H1 (cell line): ENCODE results near the gene WDR1. TPM values are rescaled to one million over a fixed set of nuclear protein-coding genes. Genes with fewer than 3 reads are reported as not detected.

Source experiments
- CTCF ChIA-PET: fragments of 300-600 bp; sonication (Branson Sonifier 250); formaldehyde crosslinking; loops from one replicate; lab custom pipeline; 2021; ENCODE audit not compliant: partially characterized antibody; lab: Charles Lee
- POLR2A ChIA-PET: fragments of 300-600 bp; sonication (Branson Sonifier 250); formaldehyde crosslinking; loops from one replicate; lab custom pipeline; 2021; ENCODE audit warnings: inconsistent platforms; ENCODE audit not compliant: partially characterized antibody; lab: Charles Lee
- DNase-seq, 2 experiments: peaks; one replicate each; pipeline versions ENCODE4 v3.0.0 to v3.0.0-alpha.2; 2010 to 2022; ENCODE audit warnings: low spot score in 2 of 2, low read depth in 1 of 2, mixed read lengths in 1 of 2
- FAIRE-seq: peaks from 2 replicates; lab custom pipeline; 2011; peaks lifted over from hg19 to GRCh38; lab: Jason Lieb, UNC
- H2AFZ ChIP-seq: 2 replicates; pipeline ENCODE4 v1.8.1; 2012; ENCODE audit warnings: low read length, inconsistent platforms
- H2AK5ac ChIP-seq: 2 replicates; pipeline ENCODE4 v1.6.1; 2013; ENCODE audit warnings: low read depth, low read length
- H2BK120ac ChIP-seq: replicated peaks from 2 replicates; pipeline ENCODE3; 2013; ENCODE audit warnings: low read depth, low read length, inconsistent platforms
- H2BK12ac ChIP-seq: 2 replicates; pipeline ENCODE4 v1.6.1; 2013; ENCODE audit warnings: low read depth, low read length
- H2BK15ac ChIP-seq: 2 replicates; pipeline ENCODE4 v1.6.1; 2013; ENCODE audit warnings: low read length
- H2BK20ac ChIP-seq: 2 replicates; pipeline ENCODE4 v1.6.1; 2013; ENCODE audit warnings: low read length
- H2BK5ac ChIP-seq: 2 replicates; pipeline ENCODE4 v1.6.1; 2013; ENCODE audit warnings: low read depth, low read length
- H3K14ac ChIP-seq: 2 replicates; pipeline ENCODE4 v1.6.1; 2013; ENCODE audit warnings: inconsistent platforms; ENCODE audit not compliant: insufficient read length
- H3K18ac ChIP-seq: 2 replicates; pipeline ENCODE4 v1.6.1; 2013; ENCODE audit warnings: low read length; ENCODE audit errors: extremely low read depth
- H3K23ac ChIP-seq: 2 replicates; pipeline ENCODE4 v1.6.1; 2013; ENCODE audit warnings: inconsistent platforms; ENCODE audit not compliant: insufficient read length
- H3K23me2 ChIP-seq: 2 replicates; pipeline ENCODE4 v1.6.1; 2013; ENCODE audit warnings: low read depth, low read length
- H3K27ac ChIP-seq: 2 replicates; pipeline ENCODE4 v1.6.1; 2011; ENCODE audit warnings: low read depth, low read length, inconsistent platforms
- H3K27me3 ChIP-seq, 4 experiments: replicated peaks in 1 of 4; 1 replicate in 1 of 4; 2 replicates in 3 of 4; pipeline versions ENCODE4 v1.6.1 to v1.8.1; 2011 to 2013; ENCODE audit warnings: low read length in 3 of 4, mild to moderate bottlenecking in 3 of 4, inconsistent platforms in 2 of 4, mixed read lengths in 2 of 4, moderate library complexity in 1 of 4; ENCODE audit not compliant: control insufficient read depth in 3 of 4, insufficient read depth in 3 of 4; ENCODE audit errors: extremely low read depth in 1 of 4
- H3K36me3 ChIP-seq, 4 experiments: 2 replicates each; pipeline versions ENCODE4 v1.6.1 to v1.8.1; 2011 to 2013; ENCODE audit warnings: mild to moderate bottlenecking in 4 of 4, low read length in 3 of 4, moderate library complexity in 2 of 4, control low read depth in 1 of 4, inconsistent platforms in 1 of 4; ENCODE audit not compliant: insufficient read depth in 4 of 4, control insufficient read depth in 2 of 4
- H3K4ac ChIP-seq: replicated peaks from 2 replicates; pipeline ENCODE3; 2013; ENCODE audit warnings: low read length, low read depth, mixed read lengths, inconsistent platforms; ENCODE audit not compliant: insufficient read length
- H3K4me1 ChIP-seq, 4 experiments: replicated peaks in 1 of 4; 1 replicate in 1 of 4; 2 replicates in 3 of 4; pipeline versions ENCODE4 v1.6.1 to v1.8.1; 2011 to 2013; ENCODE audit warnings: low read length in 3 of 4, inconsistent platforms in 2 of 4, mixed read lengths in 1 of 4; ENCODE audit not compliant: insufficient read depth in 4 of 4, control insufficient read depth in 3 of 4
- H3K4me2 ChIP-seq, 2 experiments: 2 replicates each; pipeline versions ENCODE4 v1.6.1 to v1.8.1; 2011 to 2013; ENCODE audit warnings: low read depth in 2 of 2, low read length in 2 of 2, control low read depth in 1 of 2, inconsistent platforms in 1 of 2, mild to moderate bottlenecking in 1 of 2; ENCODE audit not compliant: insufficient read depth in 1 of 2
- H3K4me3 ChIP-seq, 4 experiments: fragments of 200-600, 300-600 bp in 1 of 4; sonication (generic), shearing (Covaris generic), sonication (Bioruptor Twin) in 1 of 4; 2 replicates each; pipeline versions ENCODE4 v1.5.1 to v1.8.1; 2011 to 2016; ENCODE audit warnings: low read length in 4 of 4, low read depth in 3 of 4, control low read depth in 2 of 4, inconsistent platforms in 2 of 4, mild to moderate bottlenecking in 2 of 4, mixed read lengths in 1 of 4, moderate library complexity in 1 of 4; ENCODE audit not compliant: insufficient read depth in 2 of 4; ENCODE audit errors: extremely low read depth in 1 of 4
- H3K56ac ChIP-seq: replicated peaks from 2 replicates; pipeline ENCODE3; 2013; ENCODE audit warnings: low read depth, mild to moderate bottlenecking, mixed read lengths, low read length, inconsistent platforms; ENCODE audit not compliant: insufficient read length
- H3K79me1 ChIP-seq: 2 replicates; pipeline ENCODE4 v1.6.1; 2013; ENCODE audit warnings: low read depth, low read length, control low read depth
- H3K79me2 ChIP-seq, 2 experiments: 2 replicates each; pipeline versions ENCODE4 v1.6.1 to v1.8.1; 2012 to 2013; ENCODE audit warnings: low read length in 2 of 2, mild to moderate bottlenecking in 2 of 2, inconsistent platforms in 1 of 2; ENCODE audit not compliant: insufficient read depth in 2 of 2, control insufficient read depth in 1 of 2
- H3K9ac ChIP-seq, 4 experiments: replicated peaks in 1 of 4; 1 replicate in 1 of 4; 2 replicates in 3 of 4; pipeline versions ENCODE4 v1.6.1 to v1.8.1; 2011 to 2013; ENCODE audit warnings: low read depth in 3 of 4, low read length in 3 of 4, control low read depth in 2 of 4, mild to moderate bottlenecking in 2 of 4, moderate library complexity in 2 of 4, inconsistent platforms in 1 of 4; ENCODE audit errors: extremely low read depth in 1 of 4
- H3K9me3 ChIP-seq, 2 experiments: 2 replicates each; pipeline versions ENCODE4 v1.6.1 to v1.8.1; 2012 to 2013; ENCODE audit warnings: mild to moderate bottlenecking in 2 of 2, moderate library complexity in 2 of 2, control low read depth in 1 of 2, inconsistent platforms in 1 of 2, low read depth in 1 of 2, low read length in 1 of 2, mixed read lengths in 1 of 2; ENCODE audit not compliant: insufficient read depth in 2 of 2
- H4K20me1 ChIP-seq, 2 experiments: replicated peaks in 1 of 2; 2 replicates each; pipeline versions ENCODE3 to v1.8.1; 2011 to 2013; ENCODE audit warnings: inconsistent platforms in 2 of 2, low read length in 2 of 2, mild to moderate bottlenecking in 1 of 2; ENCODE audit not compliant: insufficient read depth in 2 of 2, control insufficient read depth in 1 of 2
- H4K5ac ChIP-seq: 2 replicates; pipeline ENCODE4 v1.6.1; 2013; ENCODE audit warnings: low read length, low read depth, mixed read lengths, inconsistent platforms; ENCODE audit not compliant: insufficient read length
- H4K8ac ChIP-seq: 2 replicates; pipeline ENCODE4 v1.8.0; 2013; ENCODE audit warnings: mild to moderate bottlenecking, moderate library complexity, low read length, inconsistent platforms; ENCODE audit not compliant: insufficient read depth; ENCODE audit errors: extremely low read depth
- H4K91ac ChIP-seq: replicated peaks from 2 replicates; pipeline ENCODE3; 2013; ENCODE audit warnings: low read length, mixed read lengths, inconsistent platforms; ENCODE audit not compliant: insufficient read length
- EP300 ChIP-seq, 2 experiments: IDR thresholded peaks; 1 replicate in 1 of 2; 2 replicates in 1 of 2; pipeline ENCODE4 v1.6.1; 2011 to 2012; ENCODE audit warnings: low read depth in 2 of 2, low read length in 2 of 2, mild to moderate bottlenecking in 2 of 2, borderline replicate concordance in 1 of 2, inconsistent platforms in 1 of 2, moderate library complexity in 1 of 2
- JUND ChIP-seq: IDR thresholded peaks from 2 replicates; pipeline ENCODE4 v1.6.1; 2011; ENCODE audit warnings: mild to moderate bottlenecking, improper control_type of control experiment, low read length
- KDM1A ChIP-seq: fragments of 200-600, 300-600 bp; sonication (generic); IDR thresholded peaks from 2 replicates; pipeline ENCODE4 v1.7.1; 2016; ENCODE audit warnings: mild to moderate bottlenecking, low read length, borderline replicate concordance
- KDM5A ChIP-seq: fragments of 200-600 bp; IDR thresholded peaks from 2 replicates; pipeline ENCODE4 v1.7.1; 2012; ENCODE audit warnings: mild to moderate bottlenecking, low read length, inconsistent platforms, mixed read lengths
- NRF1 ChIP-seq: IDR thresholded peaks from 2 replicates; pipeline ENCODE4 v1.6.1; 2011; ENCODE audit warnings: mild to moderate bottlenecking, low read depth, low read length, improper control_type of control experiment
- PHF8 ChIP-seq: fragments of 200-600 bp; sonication (generic); conservative IDR thresholded peaks from 2 replicates; pipeline ENCODE4 v1.7.1; 2012; ENCODE audit warnings: low read depth, mild to moderate bottlenecking, inconsistent platforms, low read length, moderate library complexity
- POLR2AphosphoS5 ChIP-seq: IDR thresholded peaks from 2 replicates; pipeline ENCODE4 v1.6.1; 2011; ENCODE audit warnings: low read depth, low read length
- SAP30 ChIP-seq: fragments of 300-600 bp; sonication (generic); IDR thresholded peaks from 2 replicates; pipeline ENCODE4 v1.7.1; 2012; ENCODE audit warnings: low read length, moderate library complexity, mild to moderate bottlenecking, inconsistent platforms; ENCODE audit not compliant: insufficient read depth, insufficient replicate concordance
- SIX5 ChIP-seq: IDR thresholded peaks from 2 replicates; pipeline ENCODE4 v1.6.1; 2011; ENCODE audit warnings: mild to moderate bottlenecking, low read depth, low read length
- SP4 ChIP-seq: IDR thresholded peaks from 2 replicates; pipeline ENCODE4 v1.6.1; 2012; ENCODE audit warnings: low read length, inconsistent platforms
- SRF ChIP-seq: IDR thresholded peaks from 2 replicates; pipeline ENCODE4 v1.6.1; 2011; ENCODE audit warnings: mild to moderate bottlenecking, low read depth, low read length, moderate library complexity
- SUZ12 ChIP-seq: fragments of 200-600 bp; sonication (generic); IDR thresholded peaks from 2 replicates; pipeline ENCODE4 v1.6.1; 2012; ENCODE audit warnings: mild to moderate bottlenecking, inconsistent platforms, low read length, moderate library complexity, mixed read lengths
- ZNF274 ChIP-seq: IDR thresholded peaks from 2 replicates; pipeline ENCODE4 v1.7.0; 2012; ENCODE audit warnings: low read length, borderline replicate concordance; ENCODE audit errors: extremely low read depth
- WGBS, 2 experiments: shearing (Covaris generic) in 1 of 2; methylation state at CpG; one replicate each; pipeline versions ENCODE4 v1.1.6 to v1.1.7; 2013 to 2015; ENCODE audit warnings: low lambda C conversion rate in 2 of 2, mixed read lengths in 2 of 2, inconsistent platforms in 1 of 2, low coverage in 1 of 2, missing lambda C conversion rate in 1 of 2; ENCODE audit not compliant: insufficient replicate concordance in 2 of 2, insufficient coverage in 1 of 2, insufficient read length in 1 of 2; ENCODE audit errors: extremely low coverage in 1 of 2, missing lambda C conversion rate in 1 of 2; 5-methylcytosine and 5-hydroxymethylcytosine counted together
- polyA plus RNA-seq, 7 experiments: library from polyadenylated mRNA; depleted of rRNA in 3 of 7; stranded (reverse) in 5 of 7; unstranded in 2 of 7; fragments of >200 nt in 5 of 7; fragments of 200-250 nt in 2 of 7; gene quantifications; 1 replicate in 5 of 7; 2 replicates in 1 of 7; 4 replicates in 1 of 7; pipeline versions ENCODE4 v1.2.1 to v1.2.3, GENCODE V29; 2011 to 2013; ENCODE audit warnings: missing spikeins in 2 of 7, mixed read lengths in 2 of 7
- total RNA-seq: library from RNA; stranded (reverse); fragmentation: NEBNext Ultra II Directional; extraction: Animal tissue kit (Norgen Biotek cat#: 25700); gene quantifications from 2 replicates; pipeline ENCODE4 v1.2.1, GENCODE V29; 2021
- TF ChIP-seq, protein P1 (sequence below): IDR thresholded peaks from 2 replicates; pipeline ENCODE4 v1.6.1; 2012; ENCODE audit warnings: inconsistent platforms

The WDR1 gene
- total and polyA plus RNA-seq, 2 of the 8 experiments (the other 6 are each of a cell fraction or from before 2014, with no cell fraction given) = 315 to 377 TPM

DNA sequence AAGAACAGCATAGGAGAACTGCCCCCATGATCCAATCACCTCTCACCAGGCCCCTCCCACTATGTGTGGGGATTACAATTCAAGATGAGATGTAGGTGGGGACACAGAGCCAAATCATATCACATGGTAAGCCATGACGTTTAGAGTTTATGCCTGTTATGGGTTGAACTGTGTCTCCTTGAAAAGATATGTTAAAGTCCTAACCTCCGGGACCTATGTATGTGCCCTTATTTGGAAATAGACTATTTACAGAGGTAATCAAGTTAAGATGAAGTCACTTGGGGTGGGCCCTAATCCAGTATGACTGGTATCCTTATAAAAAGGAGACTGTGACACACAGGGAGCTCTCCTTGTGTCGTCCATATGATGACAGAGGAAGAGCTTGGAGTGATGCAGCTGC is 70.1 kb downstream of the WDR1 start:
- Histone ChIP-seq H3K9ac (no peak overlapping the region), H3K23me2 (no peaks in the 10 kb centered on the region), H3K36me3 (no peaks in the 10 kb centered on the region), H3K4me1 (peaks cover 2 to 12% (median 7%) of the 10 kb centered on the region in 4 experiments; a peak in 5 of 7 replicates), H3K27me3 (no peaks in the 10 kb centered on the region), H3K4ac (no peak overlapping the region), H4K20me1 (no peaks in the 10 kb centered on the region), H2AK5ac (no peak overlapping the region), H3K23ac (no peak overlapping the region), H3K56ac (no peak overlapping the region), H4K8ac (no peak overlapping the region), H2BK120ac (no peak overlapping the region), H3K4me2 (no peak overlapping the region), H2BK20ac (no peak overlapping the region), H3K27ac (no peak overlapping the region), H2BK15ac (no peak overlapping the region), H3K9me3 (no peaks in the 10 kb centered on the region), H2AFZ (no peak overlapping the region), H3K79me1 (no peaks in the 10 kb centered on the region), H2BK12ac (no peak overlapping the region), H3K18ac (no peak overlapping the region), H3K79me2 (no peaks in the 10 kb centered on the region), H3K4me3 (no peak overlapping the region), H3K14ac (no peak overlapping the region), H4K91ac (no peak overlapping the region), H4K5ac (no peak overlapping the region), H2BK5ac (no peak overlapping the region)
- ChIA-PET POLR2A (interaction anchor here (0.9 kb wide), 1 partner anchor 17 kb away, joined by 3 read pairs; no protein-coding TSS in a partner anchor), CTCF (no interaction called here)
- FAIRE-seq = no peak
- DNase-seq = no peak
- WGBS, 2 experiments = 92% methylated on average over 3 of the region's 3 CpGs; no CpG with 5 or more reads in 1 of the 2 experiments
- no peak for TF ChIP-seq JUND
- TF ChIP-seq SP4 = no peak
- TF ChIP-seq EP300 (IDR thresholded peaks at IDR 0.05; ENCODE audit: borderline replicate concordance in 1 of 2, low read depth in 2 of 2, low read length in 2 of 2) = no peak
- TF ChIP-seq, protein P1, sequence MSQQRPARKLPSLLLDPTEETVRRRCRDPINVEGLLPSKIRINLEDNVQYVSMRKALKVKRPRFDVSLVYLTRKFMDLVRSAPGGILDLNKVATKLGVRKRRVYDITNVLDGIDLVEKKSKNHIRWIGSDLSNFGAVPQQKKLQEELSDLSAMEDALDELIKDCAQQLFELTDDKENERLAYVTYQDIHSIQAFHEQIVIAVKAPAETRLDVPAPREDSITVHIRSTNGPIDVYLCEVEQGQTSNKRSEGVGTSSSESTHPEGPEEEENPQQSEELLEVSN = no peak
- TF ChIP-seq POLR2AphosphoS5 = no peak
- no peak for TF ChIP-seq KDM1A
- TF ChIP-seq SRF = no peak
- TF ChIP-seq SUZ12 = no peak
- TF ChIP-seq SAP30 = no peak
- TF ChIP-seq ZNF274 = no peak
- TF ChIP-seq KDM5A = no peak
- no peak for TF ChIP-seq NRF1
- TF ChIP-seq SIX5 = no peak
- no peak for TF ChIP-seq PHF8
